Common myeloid progenitor, CD34-positive (primary cell): ENCODE measurements around the gene THAP10.
A peak's percentile ranks its signal among the peaks of the same experiment; 100 is the strongest.
"Not testable (repeated sequence)": the region's sequence is repeated elsewhere in the genome, so short reads cannot be mapped to it uniquely, and the experiment has no call there.

ENCODE experiments used
- CTCF ChIA-PET: fragments of 350-600 bp; sonication (Branson Sonifier 250); formaldehyde crosslinking; loops from one replicate; lab custom pipeline; 2021; ENCODE audit warnings: antibody characterized with exemption; lab: Charles Lee
- POLR2A ChIA-PET: fragments of 350-600 bp; sonication (Branson Sonifier 250); formaldehyde crosslinking; loops from one replicate; lab custom pipeline; 2021; ENCODE audit warnings: antibody characterized with exemption; lab: Charles Lee
- DNase-seq, 3 donors: peaks; one replicate each; pipeline versions ENCODE4 v3.0.0 to v3.0.0-alpha.2; 2013
- H3K27ac ChIP-seq, 2 experiments: 1 replicate in 1 of 2; 2 replicates in 1 of 2; pipeline ENCODE4 v1.7.0; 2013; ENCODE audit warnings: inconsistent platforms in 2 of 2, low read length in 2 of 2, mild to moderate bottlenecking in 2 of 2, low read depth in 1 of 2, moderate library complexity in 1 of 2; ENCODE audit not compliant: severe bottlenecking in 2 of 2, insufficient read depth in 1 of 2, poor library complexity in 1 of 2
- H3K27me3 ChIP-seq, 5 experiments: replicated peaks in 2 of 5; 1 replicate in 3 of 5; 2 replicates in 2 of 5; pipeline versions ENCODE4 v1.6.1 to v1.7.0; 2013; ENCODE audit warnings: low read length in 4 of 5, mild to moderate bottlenecking in 2 of 5, moderate library complexity in 2 of 5, inconsistent platforms in 1 of 5; ENCODE audit not compliant: insufficient read depth in 5 of 5, control insufficient read depth in 4 of 5
- H3K36me3 ChIP-seq, 4 experiments: 1 replicate in 2 of 4; 2 replicates in 2 of 4; pipeline versions ENCODE4 v1.6.1 to v1.7.0; 2013; ENCODE audit warnings: low read length in 3 of 4, control low read depth in 1 of 4, mild to moderate bottlenecking in 1 of 4; ENCODE audit not compliant: control insufficient read depth in 4 of 4, insufficient read depth in 4 of 4
- H3K4me1 ChIP-seq, 4 experiments: 1 replicate in 3 of 4; 2 replicates in 1 of 4; pipeline versions ENCODE4 v1.6.1 to v1.7.1; 2013; ENCODE audit warnings: low read length in 3 of 4, mild to moderate bottlenecking in 3 of 4, control low read depth in 1 of 4, inconsistent platforms in 1 of 4, moderate library complexity in 1 of 4; ENCODE audit not compliant: control insufficient read depth in 4 of 4, insufficient read depth in 4 of 4; ENCODE audit errors: control extremely low read depth in 1 of 4
- H3K4me3 ChIP-seq, 7 experiments: 1 replicate in 4 of 7; 2 replicates in 3 of 7; pipeline versions ENCODE4 v1.5.1 to v1.7.0; 2013; ENCODE audit warnings: mild to moderate bottlenecking in 7 of 7, low read length in 6 of 7, moderate library complexity in 6 of 7, inconsistent platforms in 2 of 7, low read depth in 2 of 7, control low read depth in 1 of 7; ENCODE audit not compliant: insufficient read depth in 4 of 7, control insufficient read depth in 1 of 7; ENCODE audit errors: extremely low read depth in 1 of 7
- H3K9me3 ChIP-seq, 5 experiments: 1 replicate in 4 of 5; 2 replicates in 1 of 5; pipeline versions ENCODE4 v1.6.1 to v1.7.1; 2013; ENCODE audit warnings: low read length in 4 of 5, mild to moderate bottlenecking in 2 of 5, inconsistent platforms in 1 of 5, low read depth in 1 of 5, moderate library complexity in 1 of 5; ENCODE audit not compliant: control insufficient read depth in 4 of 5, insufficient read depth in 2 of 5; ENCODE audit errors: control extremely low read depth in 1 of 5
- WGBS: methylation state at CpG from one replicate; pipeline ENCODE4 v1.1.5; 2013; ENCODE audit not compliant: insufficient coverage; 5-methylcytosine and 5-hydroxymethylcytosine counted together

The THAP10 gene

GRCh38 chr15:70876683-70877082, 15.6 kb downstream of the THAP10 start:
- H3K4me3 ChIP-seq, result no peak overlapping the region
- WGBS, result 64% methylated on average over 2 of the region's 2 CpGs
- H3K36me3 ChIP-seq, result no peaks in the 10 kb centered on the region
- H3K27ac ChIP-seq, result no peak overlapping the region
- ChIA-PET POLR2A (no interaction called here), CTCF (no interaction called here)
- H3K4me1 ChIP-seq, result no peaks in the 10 kb centered on the region
- H3K27me3 ChIP-seq, result peaks cover 2 to 23% (median 15%) of the 10 kb centered on the region in 5 experiments
- H3K9me3 ChIP-seq, result peaks cover 0 to 2% (median 0%) of the 10 kb centered on the region in 5 experiments
- no peak for DNase-seq

- CTCF ChIA-PET, result no interaction called here
- no peak for DNase-seq
- WGBS, result 93% methylated on average over 3 of the region's 3 CpGs
- POLR2A ChIA-PET, result no interaction called here
- no peaks in the 10 kb centered on the region for H3K4me1 ChIP-seq
- peaks cover 2 to 23% (median 15%) of the 10 kb centered on the region in 5 experiments for H3K27me3 ChIP-seq
- no peak overlapping the region for H3K4me3 ChIP-seq
- H3K27ac ChIP-seq, result no peak overlapping the region
- peaks cover 0 to 2% (median 0%) of the 10 kb centered on the region in 5 experiments for H3K9me3 ChIP-seq
- H3K36me3 ChIP-seq, result no peaks in the 10 kb centered on the region
Measured at GRCh38 chr15:70876011-70876410, 16.2 kb downstream of the THAP10 start.

GRCh38 chr15:70875001-70875782, 17.0 kb downstream of the THAP10 start:
- no peaks in the 10 kb centered on the region for H3K4me1 ChIP-seq
- no peak overlapping the region for H3K4me3 ChIP-seq
- peaks cover 2 to 23% (median 15%) of the 10 kb centered on the region in 5 experiments for H3K27me3 ChIP-seq
- ChIA-PET CTCF (interaction anchor here (0.9 to 2.7 kb wide), 6 partner anchors 9 to 146 kb away, joined by 3 to 10 read pairs (median 6); partner anchors contain the start of gene LRRC49), POLR2A (no interaction called here)
- peaks cover 0 to 2% (median 0%) of the 10 kb centered on the region in 5 experiments for H3K9me3 ChIP-seq
- WGBS, result 76% methylated on average over 4 of the region's 7 CpGs
- H3K36me3 ChIP-seq, result no peaks in the 10 kb centered on the region
- H3K27ac ChIP-seq, result no peak overlapping the region
- no peak for DNase-seq

GRCh38 chr15:70873232-70874054, 18.8 kb downstream of the THAP10 start:
- Histone ChIP-seq H3K27me3 (peaks cover 2 to 23% (median 17%) of the 10 kb centered on the region in 5 experiments), H3K36me3 (no peaks in the 10 kb centered on the region), H3K4me1 (no peaks in the 10 kb centered on the region), H3K9me3 (peaks cover 0 to 2% (median 0%) of the 10 kb centered on the region in 5 experiments), H3K4me3 (no peak overlapping the region), H3K27ac (no peak overlapping the region)
- ChIA-PET CTCF (interaction anchor here (0.7 to 2.7 kb wide), 4 partner anchors 13 to 55 kb away, joined by 3 to 10 read pairs (median 5); no protein-coding TSS in a partner anchor), POLR2A (no interaction called here)
- no peak for DNase-seq
- 100% methylated on average over 1 of the region's 2 CpGs for WGBS

GRCh38 chr15:70871490-70871889, 20.7 kb downstream of the THAP10 start:
- CTCF ChIA-PET, H3K36me3 ChIP-seq, H3K9me3 ChIP-seq, H3K27ac ChIP-seq, DNase-seq, POLR2A ChIA-PET, H3K4me3 ChIP-seq, H3K4me1 ChIP-seq: not testable (repeated sequence)
- H3K27me3 ChIP-seq, result peaks cover 2 to 22% (median 15%) of the 10 kb centered on the region in 5 experiments
- 100% methylated on average over 14 of the region's 34 CpGs for WGBS

GRCh38 chr15:70870051-70870450, 22.2 kb downstream of the THAP10 start:
- no peak overlapping the region for H3K4me3 ChIP-seq
- H3K27me3 ChIP-seq, result peaks cover 0 to 17% (median 13%) of the 10 kb centered on the region in 5 experiments
- H3K36me3 ChIP-seq, result no peaks in the 10 kb centered on the region
- CTCF ChIA-PET, result interaction anchor here (0.6 to 1.4 kb wide), 3 partner anchors 10 to 17 kb away, joined by 3 to 5 read pairs (median 3); no protein-coding TSS in a partner anchor
- POLR2A ChIA-PET, result no interaction called here
- H3K4me1 ChIP-seq, result no peaks in the 10 kb centered on the region
- no peak overlapping the region for H3K27ac ChIP-seq
- peaks cover 0 to 2% (median 0%) of the 10 kb centered on the region in 5 experiments for H3K9me3 ChIP-seq
- peak in 2 of 3 donors; percentile 17 to 26 for DNase-seq
